Cardiac fibroblast (primary cell): Measurements from ENCODE around the gene ALDH5A1.
"Not testable (repeated sequence)": the region's sequence is repeated elsewhere in the genome, so short reads cannot be mapped to it uniquely, and the experiment has no call there.

Source experiments
- DNase-seq, 2 donors: peaks; one replicate each; pipeline versions ENCODE4 v3.0.0 to v3.0.0-alpha.2; 2010; ENCODE audit warnings: low read depth in 2 of 2
- H3K4me3 ChIP-seq, 2 donors: replicated peaks in 1 of 2; 1 replicate in 1 of 2; 2 replicates in 1 of 2; pipeline ENCODE4 v1.5.1; 2011; ENCODE audit warnings: low read depth in 2 of 2, low read length in 2 of 2, mild to moderate bottlenecking in 2 of 2, moderate library complexity in 1 of 2
- CTCF ChIP-seq: IDR thresholded peaks from one replicate; pipeline ENCODE4 v1.5.1; 2011; ENCODE audit warnings: low read depth, mild to moderate bottlenecking, low read length, inconsistent platforms

The ALDH5A1 gene

GRCh38 chr6:24504649-24505586, 10.1 kb downstream of the ALDH5A1 start:
- H3K4me3 ChIP-seq, result no peak overlapping the region
- no peak for DNase-seq
- TF ChIP-seq CTCF, result no peak

DNA sequence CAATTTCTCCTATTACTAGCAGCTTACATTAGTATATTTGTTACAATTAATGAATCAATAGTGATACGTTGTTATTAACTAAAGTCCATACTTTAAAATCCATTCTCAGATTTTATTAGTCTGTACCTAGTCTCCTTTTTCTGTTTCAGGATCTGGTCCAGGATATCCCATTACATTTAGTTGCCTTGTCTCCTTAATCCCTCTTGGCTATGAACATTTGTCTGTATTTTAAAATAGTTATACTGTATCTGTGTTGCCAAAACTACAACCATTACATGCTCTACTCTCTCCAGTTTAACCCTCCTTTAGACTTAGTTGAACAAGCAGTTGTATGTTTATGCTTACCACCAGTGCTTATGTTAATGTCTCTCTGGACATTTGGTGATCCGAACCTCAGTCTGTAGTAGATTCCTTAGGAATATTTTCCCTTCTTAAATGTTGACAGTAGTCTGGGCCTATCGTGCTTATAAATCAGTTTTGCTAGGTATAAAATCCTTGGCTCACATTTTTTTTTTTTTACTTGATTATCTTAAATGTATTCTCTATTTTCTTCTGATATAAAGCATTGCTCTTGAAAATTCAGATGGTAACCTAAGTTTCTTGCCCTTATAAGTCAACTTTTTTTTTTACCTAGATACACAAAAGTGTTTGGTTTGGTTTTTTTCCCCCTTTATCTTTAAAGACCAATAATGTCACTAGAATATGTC, 12.2 kb downstream of the ALDH5A1 start:
- DNase-seq, result no peak
- no peak for TF ChIP-seq CTCF
- H3K4me3 ChIP-seq, result no peak overlapping the region

GRCh38 chr6:24511976-24512375, 17.2 kb downstream of the ALDH5A1 start:
- DNase-seq, H3K4me3 ChIP-seq: not testable (repeated sequence)

- TF ChIP-seq CTCF, result no peak
- no peak for DNase-seq
- H3K4me3 ChIP-seq, result no peak overlapping the region
Observed at GRCh38 chr6:24513602-24514001, 18.8 kb downstream of the ALDH5A1 start.

- no peak for TF ChIP-seq CTCF
- no peak overlapping the region for H3K4me3 ChIP-seq
- DNase-seq, result no peak
Observed at GRCh38 chr6:24517659-24518543, 23.1 kb downstream of the ALDH5A1 start.

GRCh38 chr6:24520929-24521546, 26.3 kb downstream of the ALDH5A1 start:
- DNase-seq, result peak; percentile 38 to 41
- no peak overlapping the region for H3K4me3 ChIP-seq
- peak; percentile 82 for TF ChIP-seq CTCF
